Hippocampal formation (tissue), 2 donors: ENCODE data around the gene KRT13.

Experiments
- DNase-seq, 2 donors: peaks; one replicate each; lab custom pipeline; 2025; lab: John Stamatoyannopoulos, UW

The KRT13 gene

DNA sequence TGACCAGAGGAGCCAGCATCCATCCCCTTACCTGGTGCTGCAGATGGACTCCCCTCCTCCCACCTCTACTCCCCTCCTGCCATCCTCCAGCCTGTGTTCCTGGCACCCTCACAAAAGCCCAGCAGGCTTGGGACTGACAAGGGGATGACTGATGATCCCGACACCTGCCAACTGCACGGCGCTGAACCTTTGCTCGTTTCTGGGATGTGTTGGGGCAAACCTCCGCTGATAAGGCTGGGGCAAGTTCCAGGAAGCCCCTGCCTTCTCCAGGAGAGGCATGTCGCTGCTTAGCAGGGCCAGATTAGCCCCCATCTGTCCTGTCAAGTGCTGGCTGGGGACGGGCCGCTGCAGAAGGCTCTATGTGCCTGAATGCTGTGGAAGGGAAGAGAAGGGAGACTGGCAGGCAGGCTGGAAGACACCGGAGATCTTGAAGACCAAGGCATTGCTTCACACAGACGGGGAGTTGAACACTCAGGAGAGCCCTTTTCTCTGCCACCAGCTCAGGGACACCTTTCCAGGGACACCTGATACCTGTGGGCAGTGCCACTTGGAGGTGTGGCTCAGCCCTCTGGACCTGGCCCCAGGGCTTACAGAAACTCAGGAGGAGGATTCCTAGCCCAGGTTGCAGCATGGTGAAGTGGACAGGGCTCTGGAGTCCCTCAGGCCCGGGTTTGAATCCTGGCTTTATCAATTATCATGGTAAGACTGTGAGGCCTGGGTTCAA, 14.3 kb upstream of the KRT13 start:
- no peak for DNase-seq

DNA sequence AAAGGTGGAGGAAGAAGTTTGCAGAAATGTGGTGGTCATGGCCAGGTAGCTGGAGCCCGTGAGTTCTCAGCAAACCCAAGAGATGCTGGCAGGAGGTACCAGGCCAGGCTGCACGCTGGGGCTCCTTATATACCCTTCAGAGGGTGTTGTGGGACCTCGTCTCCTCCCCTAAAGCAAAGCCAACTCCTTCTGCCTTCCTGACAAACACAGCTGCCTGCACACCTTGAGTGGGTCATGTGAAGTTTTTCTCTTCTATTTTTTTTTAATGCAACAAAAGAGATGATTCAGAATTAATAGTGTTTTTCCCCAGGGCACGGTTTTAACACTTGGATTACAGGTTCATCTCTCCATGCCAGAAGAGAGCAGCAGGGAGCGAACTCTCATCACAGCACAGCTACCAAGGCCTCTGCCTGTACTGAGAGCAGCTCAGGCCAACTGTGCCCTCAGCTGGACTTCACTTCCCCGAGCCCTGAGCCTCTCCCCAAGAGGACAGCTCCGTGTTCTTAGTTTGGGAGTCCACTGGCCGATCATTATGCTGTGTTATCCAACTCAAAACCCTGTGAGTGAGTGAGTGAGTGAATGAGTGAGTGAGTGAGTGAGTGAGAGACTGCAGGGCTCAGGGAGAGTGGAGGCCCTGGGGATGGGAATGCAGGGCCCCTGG, 13.5 kb upstream of the KRT13 start, which contains the start of gene KRT15:
KRT15 (minus strand) TSS at position 102 of the 661 bp plus-strand sequence; CDS start at position 39, 63 bp downstream.
- no peak for DNase-seq

DNA sequence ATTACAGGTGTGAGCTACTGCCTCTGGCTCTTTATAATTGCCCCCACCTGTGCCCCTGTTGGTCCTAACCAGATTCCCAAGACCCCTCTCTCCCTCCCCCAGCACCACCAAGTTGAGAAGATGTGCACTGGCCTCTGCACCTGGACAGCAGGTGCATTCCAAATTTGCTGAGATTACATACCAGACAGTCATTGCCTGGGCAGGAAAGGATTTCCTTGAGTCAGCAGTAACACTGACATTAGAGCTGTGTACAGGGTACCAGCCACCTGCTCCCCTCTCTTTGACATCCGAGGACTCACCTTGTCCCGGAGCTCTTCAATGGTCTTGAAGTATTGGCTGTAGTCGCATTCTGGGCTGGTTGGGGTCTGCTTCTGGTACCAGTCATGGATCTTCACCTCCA, 12.6 kb upstream of the KRT13 start:
- no peak for DNase-seq

DNA sequence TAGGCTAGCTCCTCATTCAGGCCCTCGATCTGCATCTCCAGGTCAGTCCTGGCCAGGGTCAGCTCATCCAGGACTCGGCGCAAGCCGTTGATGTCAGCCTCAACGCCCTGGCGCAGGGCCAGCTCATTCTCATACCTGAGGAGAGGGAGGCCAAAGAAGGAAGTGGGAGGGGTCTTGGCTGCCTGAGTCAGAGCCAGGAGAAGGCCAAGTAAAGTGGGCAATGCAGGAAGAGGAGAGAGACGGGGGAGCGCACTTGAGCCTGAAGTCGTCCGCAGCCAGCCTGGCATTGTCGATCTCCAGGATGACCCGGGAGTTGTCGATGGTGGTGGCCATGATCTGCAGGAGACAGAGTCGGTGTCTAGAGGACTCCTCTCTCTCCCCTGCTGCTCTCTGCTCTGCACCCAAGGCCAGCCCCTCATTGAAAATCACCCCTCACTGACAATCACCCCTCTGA, 11.4 kb upstream of the KRT13 start:
- no peak for DNase-seq

DNA sequence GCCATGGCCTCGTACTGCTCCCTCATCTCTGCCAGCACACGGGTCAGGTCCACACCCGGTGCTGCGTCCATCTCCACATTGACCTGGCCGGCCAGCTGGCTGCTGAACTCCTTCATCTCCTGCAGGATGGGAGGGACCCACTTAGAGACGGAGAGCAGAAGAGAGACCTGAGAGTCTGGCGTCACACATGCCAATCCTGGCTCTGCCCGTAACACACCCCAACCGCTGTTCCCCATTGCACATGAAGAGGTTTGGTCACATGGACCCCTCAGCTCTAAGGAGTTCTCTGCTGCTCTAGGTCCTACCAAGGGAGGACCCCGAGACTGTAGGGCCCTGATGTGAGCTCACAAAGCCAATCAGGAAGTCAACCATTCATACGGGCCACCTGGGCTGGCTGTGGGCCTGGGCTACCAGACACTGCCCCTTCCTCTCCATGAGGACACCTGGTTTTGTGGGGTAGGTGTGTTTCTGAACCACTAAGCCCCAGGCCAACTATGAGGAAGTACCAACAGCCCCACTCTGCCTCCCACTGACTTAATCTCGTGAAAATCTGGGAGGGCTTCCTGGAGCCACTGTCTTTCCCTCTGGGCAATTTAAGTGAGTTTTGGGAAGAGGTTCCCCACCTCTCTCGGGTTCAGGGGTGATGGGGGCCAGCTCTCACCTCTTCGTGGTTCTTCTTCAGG, 10.9 kb upstream of the KRT13 start:
- no peak for DNase-seq

DNA sequence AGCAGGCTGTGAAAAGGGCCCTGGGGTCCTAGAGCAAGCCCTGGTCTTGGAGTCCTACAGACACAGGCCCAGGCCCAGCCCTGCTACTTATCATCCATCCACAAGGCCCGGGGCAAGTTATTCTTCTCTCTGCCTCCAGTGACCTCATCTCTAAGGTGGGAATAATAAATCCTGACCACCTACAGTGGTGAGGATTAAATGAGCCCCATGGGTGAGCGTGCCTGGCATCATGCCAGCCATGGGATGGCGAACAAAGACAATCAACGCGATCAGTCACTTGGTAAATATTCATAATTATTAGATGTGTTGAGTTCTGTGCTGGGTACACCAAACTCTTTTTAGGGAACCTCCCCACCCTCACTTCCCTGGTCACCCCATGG, 7.7 kb upstream of the KRT13 start:
- DNase-seq = no peak

DNA sequence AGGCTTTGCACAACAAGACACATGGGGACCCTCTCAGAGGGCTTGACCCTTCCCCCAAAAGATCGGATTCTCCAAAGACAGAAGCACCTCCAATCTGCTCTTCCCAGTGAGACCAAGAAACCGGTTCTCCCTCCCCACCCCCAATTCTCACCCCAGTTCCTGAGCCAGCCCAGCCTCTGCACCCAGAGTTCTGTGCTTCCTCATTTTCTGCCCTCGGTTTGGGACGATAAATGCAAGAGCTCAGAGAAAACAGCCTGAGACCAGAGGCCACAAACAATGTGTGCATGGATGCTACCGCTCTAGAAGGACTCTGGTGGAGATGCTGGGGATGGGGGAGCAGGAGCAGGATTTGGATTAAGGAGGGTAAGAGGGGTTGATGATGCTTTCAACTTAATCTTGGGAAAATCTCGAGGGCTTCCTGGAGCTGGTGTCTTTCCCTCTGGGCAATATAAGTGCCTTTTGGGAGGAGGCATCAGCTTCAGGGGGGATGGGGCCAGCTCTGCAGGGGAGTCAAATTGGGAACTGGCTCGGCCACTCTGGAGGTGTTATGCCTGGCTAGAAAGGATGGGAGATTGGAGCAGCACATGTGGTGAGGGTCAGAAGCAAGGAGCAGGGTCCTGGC, 7.2 kb upstream of the KRT13 start:
- DNase-seq = no peak

DNA sequence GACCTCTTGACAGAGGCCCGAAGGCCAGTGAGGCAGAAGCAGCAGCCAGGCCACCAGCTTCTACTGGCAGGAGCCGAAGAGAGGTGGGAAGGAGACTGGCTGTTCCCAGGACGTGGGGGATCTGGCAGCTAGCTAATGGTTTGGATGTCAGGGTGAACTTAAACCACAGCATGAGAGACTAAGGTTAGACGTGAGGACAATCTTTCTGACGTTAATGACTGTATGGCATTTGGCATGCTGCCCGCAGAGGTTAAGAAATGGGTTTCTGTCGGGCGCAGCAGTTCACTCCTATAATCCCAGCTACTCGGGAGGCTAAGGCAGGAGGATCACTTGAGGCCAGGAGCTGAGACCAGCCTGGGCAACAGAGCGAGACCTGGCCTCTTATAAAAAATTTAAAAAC, 6.3 kb upstream of the KRT13 start:
- no peak for DNase-seq

DNA sequence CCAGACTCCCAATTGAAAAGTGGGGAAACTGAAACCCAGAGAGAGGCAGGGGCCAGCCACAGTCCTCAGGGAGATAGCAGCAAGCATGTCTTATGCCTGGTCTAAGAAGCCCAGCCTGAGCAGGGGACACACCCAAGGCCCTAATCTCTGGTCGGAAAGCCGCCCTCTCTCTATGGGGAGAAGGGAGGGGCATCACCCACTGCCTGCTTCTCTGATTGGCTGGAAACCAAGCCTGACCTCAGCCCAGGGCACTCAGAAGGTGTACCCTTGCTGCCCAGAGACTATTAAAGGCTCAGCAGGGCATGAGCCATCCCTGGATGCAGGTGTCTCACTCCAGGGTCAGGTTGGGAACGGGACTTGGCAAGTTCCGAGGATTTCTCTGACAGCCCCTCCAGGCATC, 5.7 kb upstream of the KRT13 start:
- DNase-seq = no peak

DNA sequence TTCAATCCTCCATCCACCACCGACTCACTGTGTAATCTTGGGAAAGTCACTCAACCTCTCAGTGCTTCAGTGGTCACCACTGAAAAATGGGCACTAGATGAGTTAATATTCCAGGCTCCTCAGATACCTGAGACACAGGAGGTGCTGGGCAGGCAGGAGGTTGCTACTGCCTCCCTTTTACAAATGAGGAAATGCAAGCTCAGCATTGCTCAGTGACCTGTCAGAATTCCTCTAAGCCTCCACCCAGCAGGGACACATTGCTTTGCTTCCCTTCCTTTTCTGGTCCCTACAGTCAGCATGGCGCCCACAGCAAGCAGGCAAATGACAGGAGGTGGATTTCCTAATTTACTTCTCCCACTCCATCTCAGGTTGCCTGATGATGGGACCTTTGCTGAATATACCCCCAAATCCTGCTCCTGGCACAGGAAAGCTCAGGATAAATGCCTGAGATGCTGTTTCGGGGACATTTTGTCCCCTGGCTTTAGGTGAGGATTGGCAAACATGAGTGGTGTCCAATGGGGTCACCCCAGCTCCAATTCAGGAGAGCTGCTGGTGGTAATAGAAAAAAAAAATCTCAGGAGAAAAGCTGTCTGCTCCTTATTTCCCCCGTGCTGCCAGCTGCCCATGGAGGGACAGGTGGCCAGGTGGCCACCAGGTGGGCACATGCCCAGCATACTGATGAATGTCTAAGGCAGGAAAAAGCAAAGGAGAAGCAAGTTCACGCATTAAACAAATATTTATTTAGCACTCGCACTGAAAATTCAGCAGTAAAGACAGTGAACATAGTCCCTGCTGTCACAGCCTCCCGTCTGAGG, 5.0 kb upstream of the KRT13 start:
- DNase-seq = no peak

DNA sequence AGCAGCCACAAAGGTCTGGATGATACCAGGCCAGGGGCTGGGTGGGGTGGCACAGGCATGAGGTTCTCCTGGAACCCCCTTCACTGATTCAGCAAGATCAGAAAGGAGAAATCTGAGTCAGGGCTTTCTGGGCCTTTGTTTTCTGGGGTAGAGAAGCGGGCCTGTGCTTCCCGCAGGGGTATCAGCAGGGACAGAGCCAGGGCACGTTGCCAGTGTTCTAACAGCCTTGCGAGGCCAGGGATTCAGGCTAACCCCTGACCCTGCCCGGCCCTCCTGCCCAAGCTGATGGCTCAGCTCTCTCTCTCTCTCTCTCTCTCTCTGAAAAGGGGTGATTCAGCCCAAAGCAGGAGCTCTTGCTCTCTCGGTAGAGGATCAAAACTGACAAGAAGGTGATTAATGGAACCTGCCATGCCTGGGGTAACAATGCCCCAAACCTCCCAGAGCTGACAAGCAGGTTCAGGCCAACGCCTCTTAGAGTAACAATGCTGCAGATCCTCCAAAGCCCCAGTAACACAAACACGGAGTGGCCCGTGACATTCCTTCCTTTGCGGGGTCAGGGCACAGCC, 2.0 kb upstream of the KRT13 start:
- DNase-seq = no peak

DNA sequence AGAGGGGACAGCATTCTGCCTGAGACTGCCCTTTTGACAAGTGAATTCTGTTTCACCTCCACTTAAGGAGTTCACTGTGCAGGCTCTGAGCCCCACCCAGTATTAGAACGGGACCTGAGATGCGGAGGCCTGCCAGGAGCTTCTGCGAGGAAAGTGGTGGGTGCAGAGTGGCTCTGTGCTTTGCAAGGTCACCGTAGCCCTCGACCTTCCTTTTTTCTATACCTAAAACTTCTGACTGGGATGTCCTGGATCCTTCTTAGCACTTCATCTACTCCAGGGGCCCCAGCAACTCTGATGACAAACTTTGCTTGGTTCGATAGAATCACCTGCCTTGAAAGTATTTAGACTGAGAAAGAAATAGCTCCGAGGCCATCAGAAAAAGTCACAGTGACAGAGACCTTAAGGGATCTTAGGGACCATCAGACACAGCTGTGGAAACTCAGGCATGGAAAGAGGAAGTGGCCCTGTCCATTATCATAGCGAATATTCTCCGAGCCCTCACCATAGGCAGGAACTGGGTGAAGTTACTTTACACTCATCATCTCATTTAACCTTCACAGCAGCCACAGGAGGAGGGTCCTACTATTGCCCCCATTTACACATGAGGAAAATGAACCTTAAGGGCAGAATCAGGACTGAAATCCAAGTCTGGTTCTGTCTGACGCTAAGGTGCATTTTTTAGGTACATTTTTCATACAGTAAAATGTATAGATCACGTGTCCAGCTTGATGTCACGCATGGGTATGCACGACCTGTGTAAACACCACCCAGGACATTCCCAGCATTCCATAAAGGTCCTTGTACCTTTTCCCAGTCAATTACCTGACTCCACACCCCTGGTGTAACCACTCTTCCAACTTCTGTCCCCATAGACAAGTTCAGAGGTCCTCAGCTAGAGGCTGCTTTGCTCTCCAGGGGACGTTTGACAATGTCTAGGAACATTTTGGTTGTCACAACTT, 676 bp upstream of the KRT13 start:
- DNase-seq = no peak

DNA sequence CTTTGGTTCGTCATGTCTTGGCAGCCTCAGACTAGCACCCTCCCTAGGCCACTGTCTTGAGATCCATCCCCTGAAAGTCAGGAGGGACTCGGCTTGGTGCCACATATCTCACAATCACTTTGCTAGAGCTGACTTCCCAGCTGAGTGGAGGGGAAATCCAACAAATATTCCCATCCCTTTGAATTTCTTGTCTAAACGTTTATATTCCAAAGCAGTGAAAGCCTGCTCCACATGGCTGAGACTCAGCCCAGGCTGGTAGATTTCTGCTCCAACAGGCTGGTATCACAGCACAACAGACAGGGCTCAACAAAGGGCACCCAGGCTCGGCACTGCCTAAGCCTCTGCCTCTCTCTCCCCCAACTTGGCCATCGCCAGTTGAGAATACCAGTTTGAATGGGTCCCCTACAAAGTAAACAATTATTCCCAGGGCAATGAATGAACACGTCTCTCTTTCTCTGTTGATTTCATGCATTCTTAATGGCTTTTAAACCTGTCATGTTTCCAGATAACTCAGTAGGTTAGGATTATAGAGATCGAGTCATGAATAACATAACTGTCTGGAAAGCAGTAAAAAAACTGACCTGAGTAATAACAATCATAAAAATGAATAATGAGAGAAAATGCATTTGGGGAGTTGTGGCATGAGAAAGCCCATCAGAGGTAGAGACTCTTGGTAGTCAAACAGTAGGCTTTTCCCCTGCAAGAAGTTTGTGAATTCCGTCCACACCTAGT, 1.0 kb downstream of the KRT13 start:
- DNase-seq = no peak

DNA sequence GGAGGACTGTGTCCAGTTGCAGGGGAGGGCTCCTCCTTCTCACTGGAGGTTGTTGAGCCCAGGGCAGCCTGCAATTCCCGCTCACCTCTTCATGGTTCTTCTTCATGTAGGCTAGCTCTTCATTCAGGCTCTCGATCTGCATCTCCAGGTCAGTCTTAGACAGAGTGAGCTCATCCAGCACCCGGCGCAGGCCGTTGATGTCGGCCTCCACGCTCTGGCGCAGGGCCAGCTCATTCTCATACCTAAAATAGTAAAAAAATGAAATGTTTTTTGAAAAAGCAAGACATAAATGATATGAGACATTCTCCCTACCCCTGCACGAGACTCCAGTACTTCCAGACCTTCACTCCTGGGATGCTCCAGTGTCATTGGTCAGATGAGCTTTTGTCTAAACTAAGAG, 2.2 kb downstream of the KRT13 start:
- no peak for DNase-seq

DNA sequence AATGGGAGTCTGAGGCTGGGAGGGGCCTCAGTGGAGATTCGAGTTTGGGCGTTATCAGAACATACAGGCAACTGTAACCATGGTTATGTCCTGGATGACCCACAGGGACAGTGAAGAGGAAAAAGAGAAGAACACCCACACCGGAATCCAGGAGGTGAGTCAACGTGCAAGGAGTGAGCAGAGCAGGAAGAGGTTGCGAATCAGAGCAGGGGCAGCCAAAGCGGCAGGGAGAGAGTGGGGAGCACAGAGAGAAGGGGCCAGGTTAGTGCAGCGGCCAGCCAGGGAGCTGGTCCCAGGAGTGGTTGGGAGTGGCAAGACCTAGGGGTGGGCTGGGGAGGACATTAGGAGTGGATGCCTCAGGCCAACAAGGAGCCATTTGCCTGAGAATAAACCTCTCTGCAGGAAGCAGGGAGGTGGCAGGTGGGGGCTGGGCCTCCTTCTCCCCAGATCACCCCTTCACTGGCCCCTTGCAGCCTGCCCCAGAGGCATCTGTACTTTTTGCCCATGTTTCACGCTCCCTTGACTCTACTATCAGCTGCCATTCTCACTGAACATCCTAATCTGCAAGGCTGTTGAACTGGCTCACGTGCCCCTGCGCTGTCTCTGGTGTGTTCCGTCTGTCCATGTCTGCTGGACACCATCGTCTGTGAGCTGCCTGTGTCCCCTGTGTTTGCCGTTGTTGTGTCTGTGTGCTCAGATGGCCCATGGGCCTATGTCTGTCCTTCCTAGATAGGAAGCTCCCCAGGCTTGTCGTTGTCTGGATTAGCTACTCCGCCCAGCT, 5.1 kb downstream of the KRT13 start:
- no peak for DNase-seq

DNA sequence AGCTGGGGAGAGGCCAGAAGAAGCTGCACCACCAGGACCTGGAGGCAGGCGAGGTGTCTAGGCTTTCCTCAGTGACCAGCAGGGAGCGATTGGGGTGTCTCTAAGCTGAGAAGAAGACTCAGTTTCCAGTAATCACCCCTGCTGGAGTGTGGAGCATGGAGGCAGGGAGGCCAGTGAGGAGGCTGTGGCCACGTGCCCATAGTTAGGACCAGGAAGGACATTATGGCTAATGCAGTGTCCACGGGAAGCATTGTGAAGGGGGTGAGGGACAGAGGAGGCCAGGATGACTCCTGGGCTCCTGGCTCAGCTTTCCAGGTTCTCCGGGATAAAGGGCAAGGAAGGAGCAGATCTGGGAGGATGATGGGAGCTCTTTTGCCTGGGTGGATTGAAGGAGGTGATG, 5.7 kb downstream of the KRT13 start:
- no peak for DNase-seq

DNA sequence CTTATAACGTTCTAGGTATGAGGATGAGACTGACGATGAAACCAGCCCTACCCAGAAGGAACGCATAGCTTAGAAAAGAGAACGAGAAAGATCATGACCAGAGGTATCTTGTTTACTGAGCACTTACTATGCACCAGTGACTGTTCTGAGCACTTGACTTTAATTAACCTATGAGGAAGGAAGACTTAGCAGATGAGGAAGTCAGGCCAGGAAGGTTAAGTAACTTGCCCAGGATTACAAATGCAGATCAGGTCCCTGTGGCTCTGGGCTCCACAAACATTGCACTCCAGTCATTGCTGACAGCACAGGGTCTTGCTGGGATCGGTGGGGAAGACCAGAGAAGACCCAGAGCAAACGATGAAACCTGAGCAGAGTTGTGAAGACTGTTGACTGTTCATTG, 7.1 kb downstream of the KRT13 start:
- DNase-seq = no peak

DNA sequence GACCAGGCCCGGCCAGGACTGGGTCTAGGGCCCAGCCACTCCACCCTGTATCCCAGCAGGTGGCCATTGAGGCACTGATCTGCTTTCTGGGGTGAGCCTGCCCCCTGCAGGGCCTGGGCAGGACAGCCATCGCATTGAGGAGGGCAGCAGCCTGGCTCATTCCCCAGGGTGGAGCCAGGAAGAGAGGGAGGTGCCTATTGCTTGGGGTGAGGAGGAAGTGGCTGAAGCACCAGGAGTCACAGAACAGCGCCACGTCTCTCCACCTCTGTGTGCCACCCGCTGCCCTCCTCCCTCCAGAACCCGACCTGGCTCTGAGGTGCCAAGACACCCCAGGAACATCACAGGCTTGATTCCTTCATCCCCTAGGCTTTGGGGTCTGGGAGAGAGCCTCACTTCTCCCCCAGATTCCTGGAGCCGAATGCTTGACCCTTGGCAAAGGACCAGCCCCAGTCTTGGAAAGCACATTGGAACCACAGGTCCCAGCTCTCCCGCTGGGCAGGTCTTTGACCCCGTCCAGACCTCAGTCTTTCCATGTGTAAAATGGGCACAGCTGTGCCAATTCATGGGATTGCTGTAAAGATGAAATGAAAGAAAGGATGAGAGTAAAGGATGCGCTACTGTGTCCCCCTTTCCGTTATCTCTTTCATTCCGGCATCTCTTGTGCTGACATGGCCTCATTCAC, 8.5 kb downstream of the KRT13 start:
- no peak for DNase-seq
